Activated CD4-positive, alpha-beta memory T cell treated with anti-CD3 and anti-CD28 coated beads for 36 hours (primary cell): Measurements from ENCODE around the gene REST. TPM values are rescaled to one million over a fixed set of nuclear protein-coding genes. Genes with fewer than 3 reads are reported as not detected.

Source experiments
- CTCF ChIA-PET: fragments of 350-600 bp; sonication (Branson Sonifier 250); formaldehyde crosslinking; loops from one replicate; lab custom pipeline; 2021; ENCODE audit warnings: antibody characterized with exemption, inconsistent platforms; lab: Charles Lee
- POLR2A ChIA-PET: fragments of 350-600 bp; sonication (Branson Sonifier 250); formaldehyde crosslinking; loops from one replicate; lab custom pipeline; 2021; ENCODE audit warnings: antibody characterized with exemption; lab: Charles Lee
- DNase-seq: peaks from one replicate; pipeline ENCODE4 v3.0.0-alpha.2; 2020
- H3K27ac Mint-ChIP-seq: one replicate; pipeline ENCODE4 v1.8.0; 2021; ENCODE audit warnings: mixed read lengths
- H3K27me3 Mint-ChIP-seq: one replicate; pipeline ENCODE4 v1.8.0; 2021; ENCODE audit warnings: mixed read lengths
- H3K36me3 Mint-ChIP-seq: one replicate; pipeline ENCODE4 v1.8.0; 2021; ENCODE audit warnings: mixed read lengths
- H3K4me1 Mint-ChIP-seq: one replicate; pipeline ENCODE4 v1.8.0; 2021; ENCODE audit warnings: low read depth, mixed read lengths
- H3K4me3 Mint-ChIP-seq: one replicate; pipeline ENCODE4 v1.8.0; 2021; ENCODE audit warnings: mild to moderate bottlenecking, mixed read lengths
- H3K9me3 Mint-ChIP-seq: one replicate; pipeline ENCODE4 v1.8.0; 2021; ENCODE audit warnings: mixed read lengths
- intact Hi-C: fragments of 100-400 bp; cut with micrococcal nuclease; formaldehyde crosslinking; loops from one replicate; pipeline ENCODE4 v1.15.1; 2023
- total RNA-seq, 2 experiments: library from RNA; stranded (reverse); gene quantifications; one replicate each; pipeline ENCODE4 v1.2.3, GENCODE V29; 2021

The REST gene
- total RNA-seq, 2 experiments from 2014 or later = 46.1 to 47.0 TPM

GRCh38 chr4:56979421-56980072, 71.8 kb downstream of the REST start:
- ChIA-PET CTCF (interaction anchor here (1.0 to 1.1 kb wide), 2 partner anchors 20 kb away, joined by 3 to 5 read pairs; no protein-coding TSS in a partner anchor), POLR2A (interaction anchor here (0.7 to 4.9 kb wide), 8 partner anchors 8 to 594 kb away, joined by 3 to 70 read pairs (median 8); partner anchors contain the start of genes AASDH, PAICS, PPAT and REST)
- peak overlapping the region; percentile 99 for H3K27ac Mint-ChIP-seq
- H3K4me3 Mint-ChIP-seq = peak overlapping the region; percentile 98
- peak; percentile 77 for DNase-seq
- H3K4me1 Mint-ChIP-seq = peaks cover 50% of the 10 kb centered on the region
- no peaks in the 10 kb centered on the region for H3K9me3 Mint-ChIP-seq
- peaks cover 23% of the 10 kb centered on the region for H3K36me3 Mint-ChIP-seq
- intact Hi-C loops = loop anchor here (2.0 to 10.0 kb wide), 4 partner anchors 327 to 1125 kb away; partner anchors contain the start of genes CEP135, EXOC1 and SRP72
- no peaks in the 10 kb centered on the region for H3K27me3 Mint-ChIP-seq

- Mint-ChIP-seq H3K27me3 (no peaks in the 10 kb centered on the region), H3K36me3 (peaks cover 22% of the 10 kb centered on the region), H3K9me3 (no peaks in the 10 kb centered on the region), H3K4me3 (peak overlapping the region; percentile 51), H3K27ac (peak overlapping the region; percentile 71), H3K4me1 (peaks cover 50% of the 10 kb centered on the region)
- no peak for DNase-seq
- intact Hi-C loops = no loop called here
- ChIA-PET CTCF (no interaction called here), POLR2A (interaction anchor here (0.7 kb wide), 1 partner anchor 83 kb away, joined by 3 read pairs; no protein-coding TSS in a partner anchor)
These were observed 74.1 kb downstream of the REST start for GRCh38 chr4:56981795-56982201.

- Mint-ChIP-seq H3K9me3 (no peaks in the 10 kb centered on the region), H3K4me1 (peaks cover 50% of the 10 kb centered on the region), H3K27me3 (no peaks in the 10 kb centered on the region), H3K4me3 (no peak overlapping the region), H3K36me3 (peaks cover 47% of the 10 kb centered on the region), H3K27ac (no peak overlapping the region)
- DNase-seq = no peak
- ChIA-PET CTCF (no interaction called here), POLR2A (no interaction called here)
- intact Hi-C loops = no loop called here
These were observed 78.5 kb downstream of the REST start for GRCh38 chr4:56986192-56986591.

GRCh38 chr4:56986952-56987351, 79.3 kb downstream of the REST start:
- intact Hi-C loops = no loop called here
- no peak overlapping the region for H3K27ac Mint-ChIP-seq
- no peaks in the 10 kb centered on the region for H3K9me3 Mint-ChIP-seq
- H3K27me3 Mint-ChIP-seq = no peaks in the 10 kb centered on the region
- ChIA-PET POLR2A (interaction anchor here (1.5 kb wide), 1 partner anchor 8 kb away, joined by 5 read pairs; the partner anchor contains the start of gene POLR2B), CTCF (no interaction called here)
- H3K36me3 Mint-ChIP-seq = peaks cover 47% of the 10 kb centered on the region
- no peak overlapping the region for H3K4me3 Mint-ChIP-seq
- no peak for DNase-seq
- H3K4me1 Mint-ChIP-seq = peaks cover 49% of the 10 kb centered on the region

GRCh38 chr4:56990109-56990905, 82.6 kb downstream of the REST start:
- peaks cover 27% of the 10 kb centered on the region for H3K4me1 Mint-ChIP-seq
- POLR2A ChIA-PET = interaction anchor here (0.5 to 3.0 kb wide), 2 partner anchors 11 to 13 kb away, joined by 3 to 11 read pairs; partner anchors contain the start of genes NOA1 and POLR2B
- DNase-seq = no peak
- H3K9me3 Mint-ChIP-seq = no peaks in the 10 kb centered on the region
- H3K36me3 Mint-ChIP-seq = peaks cover 58% of the 10 kb centered on the region
- peak overlapping the region; percentile 7 for H3K27ac Mint-ChIP-seq
- intact Hi-C loops = no loop called here
- CTCF ChIA-PET = no interaction called here
- no peaks in the 10 kb centered on the region for H3K27me3 Mint-ChIP-seq
- H3K4me3 Mint-ChIP-seq = no peak overlapping the region

GRCh38 chr4:56995525-56995924, 87.8 kb downstream of the REST start:
- Mint-ChIP-seq H3K36me3 (peaks cover 53% of the 10 kb centered on the region), H3K27ac (no peak overlapping the region), H3K27me3 (no peaks in the 10 kb centered on the region), H3K9me3 (no peaks in the 10 kb centered on the region), H3K4me3 (no peak overlapping the region), H3K4me1 (peaks cover 16% of the 10 kb centered on the region)
- CTCF ChIA-PET = no interaction called here
- POLR2A ChIA-PET = no interaction called here
- intact Hi-C loops = no loop called here
- no peak for DNase-seq

GRCh38 chr4:56999751-57000150, 92.1 kb downstream of the REST start:
- ChIA-PET CTCF (no interaction called here), POLR2A (interaction anchor here (0.5 to 0.6 kb wide), 2 partner anchors 22 to 46 kb away, joined by 3 to 7 read pairs; no protein-coding TSS in a partner anchor)
- no peak overlapping the region for H3K27ac Mint-ChIP-seq
- intact Hi-C loops = no loop called here
- peaks cover 8% of the 10 kb centered on the region for H3K4me1 Mint-ChIP-seq
- no peak for DNase-seq
- peaks cover 43% of the 10 kb centered on the region for H3K36me3 Mint-ChIP-seq
- no peaks in the 10 kb centered on the region for H3K27me3 Mint-ChIP-seq
- no peaks in the 10 kb centered on the region for H3K9me3 Mint-ChIP-seq
- H3K4me3 Mint-ChIP-seq = no peak overlapping the region

- H3K27ac Mint-ChIP-seq = peak overlapping the region; percentile 44
- H3K9me3 Mint-ChIP-seq = no peaks in the 10 kb centered on the region
- POLR2A ChIA-PET = no interaction called here
- intact Hi-C loops = no loop called here
- CTCF ChIA-PET = no interaction called here
- H3K27me3 Mint-ChIP-seq = no peaks in the 10 kb centered on the region
- H3K36me3 Mint-ChIP-seq = peaks cover 52% of the 10 kb centered on the region
- no peak for DNase-seq
- H3K4me1 Mint-ChIP-seq = no peaks in the 10 kb centered on the region
- no peak overlapping the region for H3K4me3 Mint-ChIP-seq
These were observed 105.9 kb downstream of the REST start for GRCh38 chr4:57013543-57014120.

Other genes starting within 250 kb of the REST start
- gene HOPX, start 226.6 kb upstream of the REST start, total RNA-seq = 100 to 1,000 TPM; 124 to 126 TPM
- gene SPINK2, start 86.2 kb upstream of the REST start, total RNA-seq = under 1 TPM in 1 of 2 experiments, not detected in 1; 0.51 TPM
- 10 to 100 TPM; 25.0 to 26.6 TPM for gene NOA1, start 69.7 kb downstream of the REST start, total RNA-seq
- gene POLR2B, start 71.0 kb downstream of the REST start, total RNA-seq = 100 to 1,000 TPM; 114 to 123 TPM
- gene IGFBP7, start 202.5 kb downstream of the REST start, total RNA-seq = not detected